H1 (cell line): ENCODE data around the gene EDDM3A. TPM values are rescaled to one million over a fixed set of nuclear protein-coding genes. Genes with fewer than 3 reads are reported as not detected.

Experiments
- JUN ChIP-seq: IDR thresholded peaks from 2 replicates; pipeline ENCODE4 v1.6.1; 2011; ENCODE audit warnings: low read depth, mild to moderate bottlenecking, improper control_type of control experiment, low read length
- polyA plus RNA-seq, 7 experiments: library from polyadenylated mRNA; depleted of rRNA in 3 of 7; stranded (reverse) in 5 of 7; unstranded in 2 of 7; fragments of >200 nt in 5 of 7; fragments of 200-250 nt in 2 of 7; gene quantifications; 1 replicate in 5 of 7; 2 replicates in 1 of 7; 4 replicates in 1 of 7; pipeline versions ENCODE4 v1.2.1 to v1.2.3, GENCODE V29; 2011 to 2013; ENCODE audit warnings: missing spikeins in 2 of 7, mixed read lengths in 2 of 7
- total RNA-seq: library from RNA; stranded (reverse); fragmentation: NEBNext Ultra II Directional; extraction: Animal tissue kit (Norgen Biotek cat#: 25700); gene quantifications from 2 replicates; pipeline ENCODE4 v1.2.1, GENCODE V29; 2021

EDDM3A gene
- total and polyA plus RNA-seq, 2 of the 8 experiments (the other 6 are each of a cell fraction or from before 2014, with no cell fraction given): 0.09 TPM; not detected in 1

DNA sequence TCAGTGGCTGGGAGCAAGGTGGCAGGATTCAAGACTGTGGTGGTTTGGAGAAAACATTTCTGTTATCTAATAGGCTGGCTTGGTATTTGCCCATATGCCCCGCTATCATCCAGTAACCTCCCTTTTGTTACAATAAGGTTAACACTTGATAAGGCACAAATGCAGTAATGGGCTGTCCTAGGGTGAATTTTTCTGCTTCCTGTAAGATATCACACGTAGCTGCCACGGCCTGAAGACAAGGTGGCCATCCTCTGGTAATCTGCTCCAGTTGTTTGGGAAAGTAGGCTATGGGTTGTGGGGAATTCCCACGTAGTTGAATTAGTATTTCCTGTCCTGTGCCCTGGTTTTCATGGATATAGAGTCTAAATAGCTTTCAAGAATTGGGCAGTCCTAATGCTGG is 34.0 kb upstream of the EDDM3A start (continued):
- no peak for TF ChIP-seq JUN
